ENCODE results near the gene GORASP2.

GORASP2 gene

GRCh38 chr2:171008550-171009205, 79.6 kb downstream of the GORASP2 start:
- DNase-seq: no peak

- DNase-seq: no peak
Observed at GRCh38 chr2:171009386-171009785, 80.3 kb downstream of the GORASP2 start.

DNA sequence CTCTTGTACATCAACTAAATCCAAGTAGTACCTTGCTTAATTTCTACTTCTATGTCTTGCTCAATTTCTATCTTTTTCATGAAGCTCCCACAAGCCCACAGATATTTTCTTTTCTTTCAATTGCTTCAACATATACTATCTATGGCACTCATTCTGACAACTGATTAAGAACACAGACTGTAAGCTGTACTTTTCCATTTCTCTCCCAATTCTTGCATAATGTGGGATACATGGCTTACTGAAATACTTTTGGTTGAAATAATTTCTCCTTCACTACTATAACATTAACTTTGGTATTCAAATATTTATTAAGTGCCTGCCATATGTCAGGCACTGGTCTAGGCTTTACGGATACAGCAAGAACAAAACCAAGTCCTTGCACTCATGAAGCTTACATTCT, 84.8 kb downstream of the GORASP2 start:
- DNase-seq: no peak

- no peak for DNase-seq
Observed at GRCh38 chr2:171016125-171016524, 87.1 kb downstream of the GORASP2 start.

All from stimulated activated CD8-positive, alpha-beta memory T cell treated with anti-CD3 and anti-CD28 coated beads, Interleukin-4, amount 100 ng/mL, for 48 hours (primary cell).